ENCODE measurements around the gene SKAP1.

DNA sequence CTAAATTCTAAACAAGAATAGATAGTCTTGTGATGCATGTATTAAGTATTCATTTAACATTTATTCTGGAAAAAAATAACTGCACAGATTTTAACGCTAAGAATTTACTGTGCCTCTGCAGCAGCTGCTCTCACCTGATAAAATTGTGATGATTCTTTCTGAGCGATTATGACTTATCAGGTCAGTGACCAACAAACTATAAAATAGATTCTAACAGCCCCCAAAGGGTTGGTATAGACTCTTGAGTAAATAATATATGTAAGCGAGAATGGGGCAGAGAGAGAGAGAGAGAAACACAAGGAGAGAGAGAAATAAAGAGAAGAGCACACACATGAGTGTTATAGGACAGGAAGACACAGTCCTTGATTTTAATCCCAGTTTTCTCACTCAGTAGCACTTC lies 178.1 kb downstream of the SKAP1 start:
- TF ChIP-seq, protein P1, sequence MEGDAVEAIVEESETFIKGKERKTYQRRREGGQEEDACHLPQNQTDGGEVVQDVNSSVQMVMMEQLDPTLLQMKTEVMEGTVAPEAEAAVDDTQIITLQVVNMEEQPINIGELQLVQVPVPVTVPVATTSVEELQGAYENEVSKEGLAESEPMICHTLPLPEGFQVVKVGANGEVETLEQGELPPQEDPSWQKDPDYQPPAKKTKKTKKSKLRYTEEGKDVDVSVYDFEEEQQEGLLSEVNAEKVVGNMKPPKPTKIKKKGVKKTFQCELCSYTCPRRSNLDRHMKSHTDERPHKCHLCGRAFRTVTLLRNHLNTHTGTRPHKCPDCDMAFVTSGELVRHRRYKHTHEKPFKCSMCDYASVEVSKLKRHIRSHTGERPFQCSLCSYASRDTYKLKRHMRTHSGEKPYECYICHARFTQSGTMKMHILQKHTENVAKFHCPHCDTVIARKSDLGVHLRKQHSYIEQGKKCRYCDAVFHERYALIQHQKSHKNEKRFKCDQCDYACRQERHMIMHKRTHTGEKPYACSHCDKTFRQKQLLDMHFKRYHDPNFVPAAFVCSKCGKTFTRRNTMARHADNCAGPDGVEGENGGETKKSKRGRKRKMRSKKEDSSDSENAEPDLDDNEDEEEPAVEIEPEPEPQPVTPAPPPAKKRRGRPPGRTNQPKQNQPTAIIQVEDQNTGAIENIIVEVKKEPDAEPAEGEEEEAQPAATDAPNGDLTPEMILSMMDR (IDR thresholded peaks at IDR 0.05) = no peak
- TF ChIP-seq EZH2 (IDR thresholded peaks at IDR 0.05) = no peak
- no peak for TF ChIP-seq EZH2phosphoT487 (IDR thresholded peaks at IDR 0.05)
